Eye (tissue), 1 donor: ENCODE data around the gene TMEFF1.
A peak's percentile ranks its signal among the peaks of the same experiment; 100 is the strongest.

ENCODE experiments used
- DNase-seq: peaks from one replicate; pipeline ENCODE4 v3.0.0-alpha.2; 2015

TMEFF1 gene

GRCh38 chr9:100577776-100578448, 105.0 kb downstream of the TMEFF1 start, which contains the start of gene CAVIN4:
Gene CAVIN4, plus strand, starts transcription at chr9:100578079. Its CDS starts 65 bp downstream, at chr9:100578144.
- DNase-seq = no peak

- no peak for DNase-seq
Measured at GRCh38 chr9:100578610-100579009, 105.7 kb downstream of the TMEFF1 start.

GRCh38 chr9:100579665-100580064, 106.7 kb downstream of the TMEFF1 start:
- DNase-seq = no peak

- no peak for DNase-seq
Measured at GRCh38 chr9:100580257-100580656, 107.3 kb downstream of the TMEFF1 start.

GRCh38 chr9:100581081-100581480, 108.1 kb downstream of the TMEFF1 start:
- no peak for DNase-seq

GRCh38 chr9:100581661-100582060, 108.7 kb downstream of the TMEFF1 start:
- DNase-seq = no peak

GRCh38 chr9:100583014-100583802, 110.3 kb downstream of the TMEFF1 start:
- no peak for DNase-seq

GRCh38 chr9:100584951-100585350, 112.0 kb downstream of the TMEFF1 start:
- DNase-seq = no peak

- DNase-seq = no peak
Measured at GRCh38 chr9:100586093-100586492, 113.1 kb downstream of the TMEFF1 start.

- no peak for DNase-seq
Measured at GRCh38 chr9:100587375-100587774, 114.4 kb downstream of the TMEFF1 start.

GRCh38 chr9:100589582-100589981, 116.6 kb downstream of the TMEFF1 start:
- no peak for DNase-seq

- DNase-seq = no peak
Measured at GRCh38 chr9:100590481-100590880, 117.5 kb downstream of the TMEFF1 start.

- DNase-seq = no peak
Measured at GRCh38 chr9:100591139-100591538, 118.2 kb downstream of the TMEFF1 start.

GRCh38 chr9:100591639-100592412, 118.9 kb downstream of the TMEFF1 start:
- DNase-seq = no peak

- peak; percentile 94 for DNase-seq
Measured at GRCh38 chr9:100595391-100596199, 122.6 kb downstream of the TMEFF1 start.

- no peak for DNase-seq
Measured at GRCh38 chr9:100597236-100597635, 124.3 kb downstream of the TMEFF1 start.

GRCh38 chr9:100598641-100599145, 125.7 kb downstream of the TMEFF1 start:
- DNase-seq = peak; percentile 93

- DNase-seq = peak; percentile 61
Measured at GRCh38 chr9:100600521-100601079, 127.7 kb downstream of the TMEFF1 start.

GRCh38 chr9:100601216-100601615, 128.3 kb downstream of the TMEFF1 start:
- DNase-seq = peak; percentile 83

- DNase-seq = peak; percentile 89
Measured at GRCh38 chr9:100602342-100602801, 129.4 kb downstream of the TMEFF1 start.

- no peak for DNase-seq
Measured at GRCh38 chr9:100605405-100605804, 132.5 kb downstream of the TMEFF1 start.

- no peak for DNase-seq
Measured at GRCh38 chr9:100619194-100619593, 146.2 kb downstream of the TMEFF1 start.
